Retinal pigment epithelial cell (primary cell): ENCODE measurements around the gene TDO2.

Source experiments
- DNase-seq: peaks from one replicate; pipeline ENCODE4 v3.0.0-alpha.2; 2010; ENCODE audit warnings: low read depth
- H3K4me3 ChIP-seq: 2 replicates; pipeline ENCODE4 v1.5.1; 2011; ENCODE audit warnings: mild to moderate bottlenecking, low read length, control low read depth, moderate library complexity
- TF ChIP-seq, protein P1 (sequence below): conservative IDR thresholded peaks from 2 replicates; pipeline ENCODE4 v1.5.1; 2011; ENCODE audit warnings: low read depth, low read length, control low read depth, inconsistent platforms

The TDO2 gene

GRCh38 chr4:155903453-155903852 is at the start of gene TDO2:
TDO2 (plus strand) TSS chr4:155903696; CDS start chr4:155903759, 63 bp downstream.
- DNase-seq: no peak
- no peak within 1 kb of the TSS for H3K4me3 ChIP-seq
- TF ChIP-seq, protein P1, sequence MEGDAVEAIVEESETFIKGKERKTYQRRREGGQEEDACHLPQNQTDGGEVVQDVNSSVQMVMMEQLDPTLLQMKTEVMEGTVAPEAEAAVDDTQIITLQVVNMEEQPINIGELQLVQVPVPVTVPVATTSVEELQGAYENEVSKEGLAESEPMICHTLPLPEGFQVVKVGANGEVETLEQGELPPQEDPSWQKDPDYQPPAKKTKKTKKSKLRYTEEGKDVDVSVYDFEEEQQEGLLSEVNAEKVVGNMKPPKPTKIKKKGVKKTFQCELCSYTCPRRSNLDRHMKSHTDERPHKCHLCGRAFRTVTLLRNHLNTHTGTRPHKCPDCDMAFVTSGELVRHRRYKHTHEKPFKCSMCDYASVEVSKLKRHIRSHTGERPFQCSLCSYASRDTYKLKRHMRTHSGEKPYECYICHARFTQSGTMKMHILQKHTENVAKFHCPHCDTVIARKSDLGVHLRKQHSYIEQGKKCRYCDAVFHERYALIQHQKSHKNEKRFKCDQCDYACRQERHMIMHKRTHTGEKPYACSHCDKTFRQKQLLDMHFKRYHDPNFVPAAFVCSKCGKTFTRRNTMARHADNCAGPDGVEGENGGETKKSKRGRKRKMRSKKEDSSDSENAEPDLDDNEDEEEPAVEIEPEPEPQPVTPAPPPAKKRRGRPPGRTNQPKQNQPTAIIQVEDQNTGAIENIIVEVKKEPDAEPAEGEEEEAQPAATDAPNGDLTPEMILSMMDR: no peak

DNA sequence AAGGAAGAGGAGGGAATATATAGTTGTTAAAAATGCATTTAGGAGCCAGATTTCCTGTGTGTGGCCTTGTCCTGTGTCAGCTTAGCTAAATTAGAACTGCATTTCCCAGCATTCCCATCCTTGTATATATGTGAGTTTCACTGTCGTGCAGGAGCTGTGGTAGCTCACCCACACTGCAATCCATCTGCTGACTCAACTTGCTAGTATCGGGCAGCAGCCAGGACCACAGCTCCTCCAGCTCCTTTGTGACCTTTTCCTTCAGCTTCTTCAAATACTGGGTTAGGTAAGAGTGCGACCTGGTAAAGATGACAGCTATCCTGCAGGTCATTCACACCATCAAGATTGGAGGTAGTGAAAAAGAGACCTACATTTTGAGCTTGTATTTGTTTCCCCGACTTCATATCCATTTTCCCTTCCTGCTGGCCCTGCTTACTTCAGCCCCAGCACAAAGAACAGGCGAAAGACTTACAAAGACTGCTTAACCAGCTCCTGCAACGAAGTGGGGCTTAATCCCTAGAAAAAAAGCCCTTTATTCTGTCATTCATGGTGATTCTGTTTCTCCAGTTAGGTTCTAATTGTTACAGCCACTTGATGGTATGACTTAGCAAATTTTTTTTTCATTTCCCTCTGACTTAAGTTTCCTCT is 48.8 kb upstream of the TDO2 start:
- TF ChIP-seq, protein P1: no peak
- peak overlapping the region; percentile 36 for H3K4me3 ChIP-seq
- peak; percentile 63 for DNase-seq

- H3K4me3 ChIP-seq: no peak overlapping the region
- TF ChIP-seq, protein P1: no peak
- no peak for DNase-seq
Observed at GRCh38 chr4:155855897-155856296, 47.6 kb upstream of the TDO2 start.

- DNase-seq: no peak
- TF ChIP-seq, protein P1: no peak
- H3K4me3 ChIP-seq: no peak within 1 kb of the TSS
Observed at GRCh38 chr4:155866177-155866576, 37.3 kb upstream of the TDO2 start, which contains the start of gene ASIC5. ASIC5 (minus strand) TSS chr4:155866277; CDS start chr4:155866226, 51 bp downstream.

DNA sequence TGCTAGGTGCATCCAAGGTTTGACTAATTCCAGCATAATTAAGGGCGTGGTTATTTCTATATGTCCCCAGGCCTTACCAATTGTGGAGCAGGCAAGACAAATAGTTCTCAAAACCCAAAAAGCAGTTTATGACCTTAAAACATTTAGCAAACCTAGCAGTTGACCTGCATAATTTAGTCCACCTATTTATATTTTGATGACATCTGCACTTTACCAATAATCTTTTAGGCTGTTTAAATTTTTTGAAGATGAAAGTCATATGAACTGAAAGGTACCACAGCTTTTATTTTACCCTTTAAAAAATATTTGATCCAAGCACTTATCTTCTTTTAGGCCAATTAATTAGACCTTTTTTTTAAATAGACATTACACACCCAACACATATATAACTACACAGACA is 27.6 kb upstream of the TDO2 start:
- no peak overlapping the region for H3K4me3 ChIP-seq
- no peak for DNase-seq
- TF ChIP-seq, protein P1: no peak

- TF ChIP-seq, protein P1: no peak
- DNase-seq: no peak
- H3K4me3 ChIP-seq: no peak overlapping the region
Observed at GRCh38 chr4:155877971-155878370, 25.5 kb upstream of the TDO2 start.

- H3K4me3 ChIP-seq: no peak overlapping the region
- DNase-seq: no peak
- TF ChIP-seq, protein P1: no peak
Observed at GRCh38 chr4:155878611-155879010, 24.9 kb upstream of the TDO2 start.
